T1000 (cell line): ENCODE data around the gene RNF103.
A peak's percentile ranks its signal among the peaks of the same experiment; 100 is the strongest.
"Not testable (repeated sequence)": the region's sequence is repeated elsewhere in the genome, so short reads cannot be mapped to it uniquely, and the experiment has no call there.

ENCODE experiments used
- DNase-seq: peaks from one replicate; lab custom pipeline; 2025; ENCODE audit warnings: mixed read lengths; lab: John Stamatoyannopoulos, UW

Gene RNF103, protein sequence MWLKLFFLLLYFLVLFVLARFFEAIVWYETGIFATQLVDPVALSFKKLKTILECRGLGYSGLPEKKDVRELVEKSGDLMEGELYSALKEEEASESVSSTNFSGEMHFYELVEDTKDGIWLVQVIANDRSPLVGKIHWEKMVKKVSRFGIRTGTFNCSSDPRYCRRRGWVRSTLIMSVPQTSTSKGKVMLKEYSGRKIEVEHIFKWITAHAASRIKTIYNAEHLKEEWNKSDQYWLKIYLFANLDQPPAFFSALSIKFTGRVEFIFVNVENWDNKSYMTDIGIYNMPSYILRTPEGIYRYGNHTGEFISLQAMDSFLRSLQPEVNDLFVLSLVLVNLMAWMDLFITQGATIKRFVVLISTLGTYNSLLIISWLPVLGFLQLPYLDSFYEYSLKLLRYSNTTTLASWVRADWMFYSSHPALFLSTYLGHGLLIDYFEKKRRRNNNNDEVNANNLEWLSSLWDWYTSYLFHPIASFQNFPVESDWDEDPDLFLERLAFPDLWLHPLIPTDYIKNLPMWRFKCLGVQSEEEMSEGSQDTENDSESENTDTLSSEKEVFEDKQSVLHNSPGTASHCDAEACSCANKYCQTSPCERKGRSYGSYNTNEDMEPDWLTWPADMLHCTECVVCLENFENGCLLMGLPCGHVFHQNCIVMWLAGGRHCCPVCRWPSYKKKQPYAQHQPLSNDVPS

GRCh38 chr2:86623494-86624266, at the start of gene RNF103:
Gene RNF103 (minus strand): TSS chr2:86623865. CDS start chr2:86622886, 979 bp downstream.
- DNase-seq: peak; percentile 80

DNA sequence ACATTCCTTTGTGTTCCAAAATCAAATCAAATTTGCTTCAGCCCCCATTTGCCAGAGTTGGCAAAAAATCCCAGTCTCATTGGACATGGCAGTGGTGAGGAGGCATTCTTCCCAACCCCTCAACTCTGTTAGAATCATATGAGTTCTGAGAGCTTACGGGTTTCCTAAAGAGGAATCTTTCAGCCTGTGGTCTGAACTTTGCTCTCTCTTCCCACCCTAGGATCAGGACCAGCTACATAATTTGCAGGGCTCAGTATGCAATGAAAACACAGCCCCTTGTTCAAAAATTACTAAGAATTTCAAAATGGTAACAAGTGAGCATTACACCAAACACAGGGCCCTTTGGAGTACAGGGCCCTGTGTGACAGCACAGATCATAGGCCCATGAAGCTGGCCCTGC, 49.3 kb upstream of the RNF103 start:
- DNase-seq: no peak

DNA sequence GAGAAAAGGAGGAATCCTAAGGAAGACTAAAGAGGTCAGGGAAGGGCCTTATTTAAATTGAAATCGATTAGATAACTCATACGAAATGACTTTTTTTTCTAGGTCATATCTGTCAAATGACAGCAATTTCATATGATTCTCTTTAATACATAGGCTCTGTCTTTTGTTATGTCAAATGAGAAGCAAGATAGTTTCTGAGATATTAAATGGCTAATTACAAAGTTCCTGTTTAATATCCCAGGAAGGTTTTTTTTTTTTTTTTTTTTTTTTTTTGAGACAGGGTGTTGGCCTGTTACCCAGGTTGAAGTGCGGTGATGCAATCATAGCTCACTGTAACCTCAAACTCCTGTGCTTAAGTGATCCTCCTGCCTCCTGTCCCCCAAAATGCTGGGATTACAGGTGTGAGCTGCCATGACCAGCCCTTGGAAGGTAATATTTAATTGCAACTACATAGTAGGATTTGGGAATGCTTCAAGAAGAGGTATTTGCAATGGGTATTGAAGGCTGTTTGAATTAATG, 48.4 kb upstream of the RNF103 start:
- no peak for DNase-seq

GRCh38 chr2:86671337-86671981, 47.8 kb upstream of the RNF103 start:
- no peak for DNase-seq

DNA sequence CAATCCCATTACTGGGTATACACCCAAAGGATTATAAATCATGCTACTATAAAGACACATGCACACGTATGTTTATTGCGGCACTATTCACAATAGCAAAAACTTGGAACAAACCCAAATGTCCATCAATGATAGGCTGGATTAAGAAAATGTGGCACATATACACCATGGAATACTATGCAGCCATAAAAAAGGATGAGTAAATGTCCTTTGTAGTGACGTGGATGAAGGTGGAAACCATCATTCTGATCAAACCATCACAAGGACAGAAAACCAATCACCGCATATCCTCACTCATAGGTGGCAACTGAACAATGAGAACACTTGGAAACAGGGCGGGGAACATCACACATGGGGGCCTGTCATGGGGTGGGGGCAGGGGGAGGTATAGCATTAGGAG, 45.7 kb upstream of the RNF103 start:
- not testable (repeated sequence) for DNase-seq

- no peak for DNase-seq
Observed at GRCh38 chr2:86661333-86661732, 37.7 kb upstream of the RNF103 start.

DNA sequence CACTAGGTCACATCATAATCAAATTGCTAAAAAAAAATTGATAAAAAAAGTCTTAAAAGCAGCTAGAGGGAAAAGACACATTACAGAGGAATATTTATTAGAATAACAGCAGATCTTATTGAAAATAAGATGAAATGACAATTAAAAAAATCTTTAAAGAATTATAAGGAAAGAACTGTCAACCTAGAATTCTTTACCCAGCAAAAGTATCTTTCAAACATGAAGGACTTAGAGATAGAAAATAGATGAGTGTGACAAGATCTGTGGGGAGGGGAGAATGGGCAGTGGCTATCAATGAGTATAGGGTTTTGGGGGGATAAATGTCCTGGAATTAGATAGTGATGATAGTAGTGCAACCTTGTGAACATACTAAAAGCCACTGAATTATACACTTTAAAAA, 26.5 kb upstream of the RNF103 start:
- DNase-seq: no peak

- no peak for DNase-seq
Observed at GRCh38 chr2:86649119-86649947, 25.7 kb upstream of the RNF103 start.

DNA sequence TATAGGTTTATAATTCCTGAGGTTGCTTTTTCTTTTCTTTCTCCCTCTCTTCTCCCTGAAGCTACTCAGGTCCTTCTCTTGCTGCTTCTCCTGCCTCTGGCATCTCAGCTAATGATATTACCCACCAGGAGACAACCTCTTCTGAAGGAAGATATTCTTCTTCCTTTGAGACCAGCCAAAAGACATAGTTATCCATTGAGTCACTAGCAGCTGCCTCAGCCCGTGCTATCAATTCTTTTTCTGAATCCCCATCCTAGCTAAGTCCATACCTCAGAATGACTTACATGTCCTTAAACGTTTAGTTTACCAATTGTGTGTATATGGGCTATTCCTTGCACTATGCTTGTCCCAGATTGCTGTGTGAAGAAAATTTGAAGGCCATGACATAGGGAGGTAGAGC, 25.0 kb upstream of the RNF103 start:
- DNase-seq: no peak

GRCh38 chr2:86646865-86647264, 23.2 kb upstream of the RNF103 start:
- no peak for DNase-seq

GRCh38 chr2:86646329-86646728, 22.7 kb upstream of the RNF103 start:
- DNase-seq: no peak

DNA sequence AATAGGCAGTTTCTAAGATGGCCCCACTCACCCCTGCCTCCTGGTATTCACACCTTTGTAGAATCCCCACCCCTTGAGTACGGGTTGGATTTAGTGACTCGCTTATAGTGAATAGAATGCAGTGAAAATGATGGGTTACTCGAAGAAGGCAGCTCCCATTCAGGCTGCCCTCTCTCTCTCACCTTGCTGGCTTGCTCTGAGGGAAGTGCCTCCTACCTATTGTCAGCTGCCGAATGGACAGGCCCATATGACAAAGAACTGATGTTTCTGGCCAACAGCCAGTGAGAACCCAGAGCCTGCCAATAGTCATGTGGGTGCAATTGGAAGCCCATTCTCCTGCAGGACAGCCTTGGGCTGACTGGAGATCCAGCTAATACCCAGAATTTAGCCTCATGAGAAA, 22.1 kb upstream of the RNF103 start:
- no peak for DNase-seq

DNA sequence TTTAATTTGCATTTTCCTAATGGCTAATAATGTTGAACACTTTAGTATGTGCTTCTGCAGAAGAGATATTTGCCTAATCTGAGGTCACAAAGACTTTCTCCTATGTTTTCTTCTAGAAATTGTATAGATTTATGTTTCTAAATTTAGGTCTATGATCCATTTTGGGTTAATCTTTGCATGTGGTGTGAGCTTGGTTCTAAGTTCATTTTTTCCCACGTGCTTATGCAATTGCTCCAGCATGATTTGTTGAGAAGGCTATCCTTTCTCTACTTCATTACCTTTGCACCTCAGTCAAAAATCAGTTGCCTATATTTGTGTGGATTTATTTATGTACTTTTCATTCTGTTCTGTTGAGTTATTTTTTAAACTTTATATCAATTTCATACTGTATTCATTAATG, 15.0 kb upstream of the RNF103 start:
- no peak for DNase-seq

- no peak for DNase-seq
Observed at GRCh38 chr2:86636842-86637241, 13.2 kb upstream of the RNF103 start.

DNA sequence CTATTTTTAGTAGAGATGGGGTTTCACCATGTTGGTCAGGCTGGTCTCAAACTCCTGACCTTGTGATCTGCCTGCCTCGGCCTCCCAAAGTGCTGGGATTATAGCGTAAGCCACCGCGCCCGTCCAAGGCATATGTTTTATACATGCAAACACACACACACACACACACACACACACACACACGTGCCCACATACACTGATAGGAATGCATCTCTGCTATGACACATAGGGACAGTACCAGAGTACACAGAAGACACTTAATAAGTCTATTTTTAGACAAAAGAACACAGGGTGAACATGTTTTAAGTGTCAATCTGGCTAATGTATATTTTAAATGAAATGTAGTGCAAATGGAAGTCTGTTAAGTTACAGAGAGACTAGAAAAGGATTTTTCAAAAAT, 10.7 kb upstream of the RNF103 start:
- DNase-seq: no peak

GRCh38 chr2:86633155-86633651, 9.5 kb upstream of the RNF103 start:
- no peak for DNase-seq

DNA sequence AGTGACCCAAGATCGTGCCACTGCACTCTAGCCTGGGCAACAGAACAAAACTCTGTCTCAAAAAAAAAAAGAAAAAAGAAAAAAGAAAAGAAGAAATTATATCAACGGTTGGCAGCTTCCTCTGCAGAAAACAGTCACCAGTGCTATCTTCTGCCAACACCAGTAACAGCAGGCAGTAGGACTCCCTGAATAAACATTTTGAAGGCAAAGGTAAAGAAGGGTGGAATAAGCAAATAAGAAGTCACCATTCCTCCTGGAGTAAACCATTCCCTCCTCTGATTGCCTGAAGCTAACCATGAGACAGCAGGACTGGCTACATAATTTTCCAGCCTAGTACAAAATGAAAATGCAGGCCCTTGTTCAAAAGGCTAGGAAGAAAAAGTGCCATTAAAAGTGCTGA, 9.0 kb upstream of the RNF103 start:
- no peak for DNase-seq

- DNase-seq: no peak
Observed at GRCh38 chr2:86631846-86632485, 8.3 kb upstream of the RNF103 start.

DNA sequence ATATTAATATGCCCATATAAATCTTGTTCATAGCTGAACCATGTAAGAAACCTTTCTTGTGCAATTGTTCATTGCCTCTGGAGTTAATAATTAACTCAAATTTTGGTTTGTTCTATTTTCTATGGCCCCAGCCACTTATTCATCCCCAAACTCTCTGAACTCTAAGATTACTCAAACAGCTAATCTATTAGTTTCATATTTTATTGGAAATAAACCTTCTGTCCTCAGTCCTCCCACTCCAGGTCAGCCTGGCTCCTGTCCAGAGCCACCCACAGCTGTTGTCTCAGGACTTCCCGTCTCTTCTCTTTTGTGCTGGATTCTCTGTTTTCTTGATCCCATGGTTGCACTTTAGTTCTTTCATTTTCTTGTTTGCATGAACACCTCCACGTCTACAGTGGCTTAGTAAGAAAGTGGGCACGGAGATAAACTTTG, 4.4 kb upstream of the RNF103 start:
- no peak for DNase-seq

GRCh38 chr2:86627550-86627949, 3.9 kb upstream of the RNF103 start:
- DNase-seq: no peak
